Heart left ventricle (tissue), 13 donors: Measurements from ENCODE around the gene GAK.

ENCODE experiments used
- CTCF ChIP-seq, 12 donors: fragments of 200-600 bp; sonication (generic) in 4 of 12; IDR thresholded peaks; one replicate each; pipeline versions ENCODE4 v1.5.0 to v1.8.0; 2018 to 2022; ENCODE audit warnings: antibody characterized with exemption in 12 of 12, mild to moderate bottlenecking in 5 of 12
- POLR2A ChIP-seq, 2 donors: fragments of 450-650 bp; IDR thresholded peaks; one replicate each; pipeline ENCODE4 v1.6.1; 2017; ENCODE audit warnings: antibody characterized with exemption in 2 of 2, mild to moderate bottlenecking in 2 of 2, moderate library complexity in 2 of 2
- donor health status: ischemic (EF 13 %, LVEDD 7.1; RV severe dilation, severe dysfunction).
- donor health status: DM: no; HTN: yes; CAD: no.
- donor health status: DM: no; HTN: no; CAD: no.
- donor health status: ischemic (EF 25% LVEDD 6.9; RV normal size, moderate dysfunction).
- donor health status: ischemic (EF 25% LVEDD 5.7; RV mildly dilated, moderate dysfunction).
- donor health status: ischemic (EF 35%, LVEDD 5.7; RV mildly dilated, moderate dysfunction).
- donor health status: nonischemic (EF 11% LVEDD 7.7; RV severe dilation, severe dysfunction).
- donor health status: DM: yes; HTN: yes; CAD: no.
- donor health status: PGD.
- donor health status: ischemic (EF 29% LVEDD 5.4; RV normal size, mild dysfunction).
- donor health status: nonischemic (EF 23%, LVEDD 6.1; RV moderate dilation, normal function).

GRCh38 chr4:901192-901910, 30.8 kb downstream of the GAK start:
- no peak for TF ChIP-seq CTCF (IDR thresholded peaks at IDR 0.05)
- TF ChIP-seq POLR2A (IDR thresholded peaks at IDR 0.05), result no peak
